Measurements from ENCODE around the gene CYP4F8.
"Not testable (repeated sequence)": the region's sequence is repeated elsewhere in the genome, so short reads cannot be mapped to it uniquely, and the experiment has no call there.

Gene CYP4F8, protein sequence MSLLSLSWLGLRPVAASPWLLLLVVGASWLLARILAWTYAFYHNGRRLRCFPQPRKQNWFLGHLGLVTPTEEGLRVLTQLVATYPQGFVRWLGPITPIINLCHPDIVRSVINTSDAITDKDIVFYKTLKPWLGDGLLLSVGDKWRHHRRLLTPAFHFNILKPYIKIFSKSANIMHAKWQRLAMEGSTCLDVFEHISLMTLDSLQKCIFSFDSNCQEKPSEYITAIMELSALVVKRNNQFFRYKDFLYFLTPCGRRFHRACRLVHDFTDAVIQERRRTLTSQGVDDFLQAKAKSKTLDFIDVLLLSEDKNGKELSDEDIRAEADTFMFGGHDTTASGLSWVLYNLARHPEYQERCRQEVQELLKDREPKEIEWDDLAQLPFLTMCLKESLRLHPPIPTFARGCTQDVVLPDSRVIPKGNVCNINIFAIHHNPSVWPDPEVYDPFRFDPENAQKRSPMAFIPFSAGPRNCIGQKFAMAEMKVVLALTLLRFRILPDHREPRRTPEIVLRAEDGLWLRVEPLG

DNA sequence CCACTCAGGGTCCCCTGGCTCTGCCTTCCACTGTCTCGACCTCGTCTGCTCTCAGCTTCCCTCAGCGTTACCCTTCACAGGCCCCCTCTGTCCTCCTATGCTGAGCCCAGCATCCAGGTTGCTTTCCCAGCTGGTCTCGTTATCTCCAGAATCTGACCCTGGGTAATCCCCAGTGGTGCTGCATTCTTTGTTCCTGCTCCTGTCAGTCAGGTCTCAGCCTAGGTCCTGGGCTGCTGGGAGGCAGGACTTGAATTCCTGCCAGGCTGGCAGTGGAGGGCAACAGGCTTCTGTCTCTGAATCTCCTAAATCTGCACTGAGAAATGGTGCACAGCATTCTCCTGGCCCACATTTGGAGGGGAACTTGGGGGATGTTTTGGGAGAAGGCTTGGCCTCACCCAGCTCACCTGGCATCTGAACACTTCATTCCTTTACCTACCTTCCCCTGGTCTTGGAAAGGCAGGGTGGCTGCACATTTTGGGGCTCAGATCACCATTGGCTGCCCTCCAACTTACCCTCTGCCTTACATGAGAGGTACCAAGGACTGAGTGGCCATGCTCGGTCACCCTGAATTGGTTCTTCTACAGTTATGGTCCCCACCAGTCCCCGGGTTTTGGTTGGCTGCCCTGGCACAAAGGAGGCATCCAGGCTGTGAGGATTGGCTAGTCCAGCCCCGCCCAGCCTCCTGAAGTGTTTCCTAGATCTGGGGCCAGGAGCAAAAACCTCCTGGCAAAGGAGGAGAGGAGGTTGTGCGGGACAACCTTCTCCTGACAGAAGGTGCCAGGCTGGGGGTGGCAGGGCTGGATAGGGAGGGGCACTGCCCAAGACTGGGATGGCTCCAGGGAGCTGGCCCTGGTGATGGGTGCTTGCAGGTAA, at the start of gene CYP4F8:
CYP4F8 (plus strand) TSS at position 712 of the 873 bp plus-strand sequence. CDS start 399 bp downstream, outside the sequence.
- no peak for DNase-seq

DNA sequence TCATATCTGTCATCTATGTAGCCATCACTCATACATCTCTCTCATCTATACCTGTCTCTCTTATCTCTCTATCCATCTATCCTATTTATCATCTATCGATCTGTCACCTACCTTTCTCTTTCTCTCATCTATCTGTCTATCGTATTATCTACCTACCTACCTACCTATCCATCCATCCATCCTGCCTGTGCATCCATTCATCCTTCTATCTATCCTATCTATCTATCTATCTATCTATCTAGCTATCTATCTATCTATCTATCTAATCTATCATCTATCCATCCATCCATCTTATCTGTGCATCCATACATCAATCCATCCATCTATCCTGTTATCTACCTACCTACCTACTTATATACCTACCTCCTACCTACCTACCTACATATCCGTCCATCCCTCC, 44.6 kb upstream of the CYP4F8 start:
- no peak for DNase-seq

DNA sequence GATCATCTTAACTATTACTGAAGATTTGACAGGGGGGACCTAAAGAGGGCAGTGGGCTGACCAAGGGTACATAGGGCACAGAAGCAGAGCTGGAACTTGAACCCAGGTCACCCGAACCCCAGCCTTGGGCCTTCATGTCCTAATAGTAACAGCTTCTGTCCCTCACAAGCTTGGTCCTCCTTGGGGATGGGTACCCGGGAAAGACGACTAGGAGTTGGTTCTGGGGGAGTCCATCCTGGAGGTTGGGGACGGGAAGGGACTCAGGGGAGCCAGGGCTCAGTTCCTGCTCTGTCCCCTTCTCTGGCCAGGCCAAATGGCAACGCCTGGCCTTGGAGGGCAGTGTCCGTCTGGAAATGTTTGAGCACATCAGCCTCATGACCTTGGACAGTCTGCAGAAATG, 39.6 kb upstream of the CYP4F8 start:
- DNase-seq = no peak

DNA sequence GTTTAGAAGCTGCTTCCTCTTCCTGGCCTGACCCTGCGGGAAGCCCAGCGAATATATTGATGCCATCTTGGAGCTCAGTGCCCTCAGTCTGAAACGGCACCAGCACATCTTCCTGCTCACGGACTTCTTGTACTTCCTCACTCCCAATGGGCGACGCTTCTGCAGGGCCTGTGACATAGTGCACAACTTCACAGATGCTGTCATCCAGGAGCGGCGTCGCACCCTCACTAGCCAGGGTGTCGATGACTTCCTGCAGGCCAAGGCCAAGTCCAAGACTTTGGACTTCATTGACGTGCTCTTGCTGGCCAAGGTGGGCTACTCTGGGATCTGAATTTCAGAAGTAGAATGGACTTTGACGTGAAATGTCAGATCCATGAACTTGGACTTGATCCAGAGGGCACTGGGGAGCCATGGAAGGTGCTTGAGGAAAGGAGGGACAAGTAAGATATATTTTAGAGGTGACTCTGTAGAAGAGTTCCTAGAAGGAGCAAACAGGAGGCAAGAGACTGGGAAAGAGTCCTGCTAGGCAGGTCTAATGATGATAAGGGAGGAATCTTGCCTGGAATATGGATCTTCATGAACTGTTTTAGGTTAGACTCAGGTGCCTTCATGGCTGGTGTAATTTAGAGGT, 38.4 kb upstream of the CYP4F8 start:
- no peak for DNase-seq

DNA sequence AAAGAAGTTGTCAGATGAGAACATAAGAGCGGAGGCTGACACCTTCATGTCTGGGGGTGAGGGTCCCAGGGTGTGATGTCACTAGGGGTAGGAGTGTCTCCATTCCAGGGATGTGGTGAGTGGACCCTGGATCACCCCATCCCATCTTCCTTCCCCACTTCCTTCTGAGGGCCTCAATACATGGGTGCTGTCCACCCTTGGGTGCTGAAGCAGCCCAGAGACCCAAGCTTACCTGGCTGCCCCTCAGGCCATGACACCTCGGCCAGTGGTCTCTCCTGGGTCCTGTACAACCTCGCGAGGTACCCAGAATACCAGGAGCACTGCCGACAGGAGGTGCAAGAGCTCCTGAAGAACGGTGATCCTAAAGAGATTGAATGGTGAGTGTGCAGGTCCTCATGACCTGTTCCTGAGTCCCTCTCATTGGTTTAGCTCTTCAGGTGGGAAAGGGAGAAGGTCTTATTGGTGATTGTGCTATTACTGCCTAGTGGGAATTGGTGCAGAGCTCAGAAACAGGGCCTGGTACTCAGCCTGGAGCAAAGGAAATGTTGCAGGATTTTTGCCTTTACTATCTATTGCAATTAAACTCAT, 37.7 kb upstream of the CYP4F8 start:
- DNase-seq = no peak

DNA sequence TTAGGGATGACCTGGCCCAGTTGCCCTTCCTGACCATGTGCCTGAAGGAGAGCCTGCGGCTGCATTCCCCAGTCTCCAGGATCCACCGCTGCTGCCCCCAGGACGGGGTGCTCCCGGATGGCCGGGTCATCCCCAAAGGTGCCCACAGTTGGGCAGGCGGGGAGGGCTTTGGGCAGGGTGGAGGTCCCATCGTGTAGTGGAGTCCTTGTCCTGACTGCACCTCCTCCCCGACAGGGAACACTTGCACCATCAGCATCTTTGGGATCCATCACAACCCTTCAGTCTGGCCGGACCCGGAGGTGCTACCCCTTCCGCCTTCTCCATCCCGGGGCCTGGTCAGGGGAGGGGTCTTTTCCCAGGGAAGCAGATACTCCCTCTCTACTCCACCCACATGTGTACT, 31.7 kb upstream of the CYP4F8 start:
- DNase-seq = no peak

DNA sequence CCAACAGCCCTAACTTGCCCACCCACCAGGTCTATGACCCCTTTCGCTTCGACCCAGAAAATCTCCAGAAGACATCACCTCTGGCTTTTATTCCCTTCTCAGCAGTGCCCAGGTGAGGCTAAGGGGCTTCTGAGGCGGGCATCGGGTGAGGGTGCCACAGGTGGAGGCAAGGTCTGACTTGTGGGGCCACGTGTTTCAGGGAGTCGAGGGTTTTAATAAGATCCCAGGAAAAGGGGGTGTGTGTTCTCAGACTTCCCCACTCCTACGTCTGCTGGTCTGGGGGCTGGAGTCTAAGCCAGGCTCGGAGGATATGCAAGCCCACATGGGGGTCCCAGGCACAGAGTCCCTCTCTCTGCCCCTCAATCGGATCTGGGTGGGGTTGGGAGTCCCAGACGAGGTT, 30.9 kb upstream of the CYP4F8 start:
- DNase-seq = no peak

DNA sequence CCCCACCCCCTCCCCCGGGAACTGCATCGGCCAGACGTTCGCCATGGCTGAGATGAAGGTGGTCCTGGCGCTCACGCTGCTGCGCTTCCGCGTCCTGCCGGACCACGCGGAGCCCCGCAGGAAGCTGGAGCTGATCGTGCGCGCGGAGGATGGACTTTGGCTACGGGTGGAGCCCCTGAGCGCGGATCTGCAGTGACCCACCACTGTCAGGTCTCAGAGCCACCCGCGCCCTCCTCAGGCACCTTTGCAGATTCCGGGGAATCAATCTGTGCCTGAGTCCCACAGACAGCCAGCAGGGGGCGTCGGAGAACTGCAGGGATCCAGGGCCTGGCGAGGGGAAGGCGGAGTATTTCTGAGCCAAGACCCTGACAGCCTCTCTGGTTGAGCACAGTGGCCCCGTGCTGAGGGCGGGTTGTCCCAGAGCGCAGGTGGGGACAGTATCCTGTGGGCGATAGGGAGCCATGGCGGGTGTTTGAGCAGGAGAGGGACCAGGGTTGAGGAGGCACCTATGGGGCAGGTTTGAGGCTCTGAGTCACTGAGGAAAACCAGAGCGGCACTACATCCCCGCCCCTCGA, 30.4 kb upstream of the CYP4F8 start:
- DNase-seq = peak; percentile 86

DNA sequence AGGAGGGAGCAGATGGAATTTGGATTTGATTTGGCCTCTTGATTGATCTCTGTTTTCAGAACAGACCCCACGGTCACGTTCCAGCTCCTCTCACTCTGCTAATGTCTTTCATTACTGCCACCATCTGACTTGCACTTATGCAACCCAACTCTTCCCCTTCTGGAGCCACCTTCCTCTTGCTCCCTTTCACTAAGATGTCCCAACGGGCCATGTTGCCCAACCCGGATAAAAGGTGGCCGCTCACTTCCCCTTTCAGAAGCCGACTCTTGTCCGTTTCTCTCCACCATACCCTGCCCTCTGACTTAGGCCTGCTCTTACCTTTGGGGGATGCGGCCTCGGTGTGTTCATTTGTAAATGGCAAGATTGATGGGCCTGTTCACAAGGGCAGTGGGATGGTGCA, 27.4 kb upstream of the CYP4F8 start:
- DNase-seq = no peak

DNA sequence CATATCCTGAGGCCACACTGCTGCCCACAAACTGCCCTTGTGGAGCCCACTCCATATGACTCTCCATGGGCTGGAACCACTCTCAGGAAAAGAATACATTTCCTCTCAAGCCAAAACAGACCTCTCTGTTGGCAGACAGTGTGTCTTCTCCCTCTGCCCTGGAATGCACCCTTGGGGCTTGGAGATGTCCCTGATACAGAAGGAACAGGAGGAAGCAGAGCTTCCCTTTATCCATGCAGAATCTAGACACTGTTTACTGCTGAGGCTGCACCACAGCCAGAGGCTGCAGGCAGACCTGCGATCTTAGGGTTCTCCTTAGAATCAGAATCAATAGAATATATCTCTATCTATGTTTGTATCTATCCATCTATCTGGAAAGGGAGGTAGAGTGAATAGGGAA, 26.8 kb upstream of the CYP4F8 start:
- DNase-seq = no peak

DNA sequence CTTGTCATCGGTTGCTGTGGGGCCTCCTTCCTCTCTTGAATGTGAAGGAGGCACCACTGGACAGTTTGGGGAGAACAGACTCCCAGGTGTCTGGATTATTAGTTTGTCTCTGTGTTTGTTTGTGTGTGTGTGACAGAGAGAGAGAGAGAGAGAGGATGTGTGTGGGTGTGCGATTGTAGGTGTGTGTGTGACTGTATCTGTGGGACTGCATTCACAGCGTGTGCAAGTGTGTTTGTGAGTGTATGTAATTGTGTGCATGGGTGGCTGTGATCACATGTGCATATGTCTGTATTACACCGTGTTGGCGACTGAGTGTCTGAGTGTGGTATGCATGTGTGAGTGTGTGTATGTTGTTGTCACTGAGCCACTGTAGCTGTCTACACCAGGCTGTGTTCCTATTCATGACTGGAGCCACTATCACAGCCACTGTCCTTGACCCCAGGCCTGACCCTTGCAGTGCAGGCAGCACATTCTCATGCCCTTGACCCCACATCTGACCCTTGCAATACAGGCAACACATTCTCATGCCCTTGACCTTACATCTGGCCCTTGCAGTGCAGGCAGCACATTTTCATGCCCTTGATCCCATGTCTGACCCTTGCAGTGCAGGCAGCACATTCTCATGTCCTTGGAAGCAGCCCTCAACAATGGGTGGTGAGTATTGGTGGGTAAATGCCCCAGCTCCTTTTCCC, 25.1 kb upstream of the CYP4F8 start:
- DNase-seq = no peak

DNA sequence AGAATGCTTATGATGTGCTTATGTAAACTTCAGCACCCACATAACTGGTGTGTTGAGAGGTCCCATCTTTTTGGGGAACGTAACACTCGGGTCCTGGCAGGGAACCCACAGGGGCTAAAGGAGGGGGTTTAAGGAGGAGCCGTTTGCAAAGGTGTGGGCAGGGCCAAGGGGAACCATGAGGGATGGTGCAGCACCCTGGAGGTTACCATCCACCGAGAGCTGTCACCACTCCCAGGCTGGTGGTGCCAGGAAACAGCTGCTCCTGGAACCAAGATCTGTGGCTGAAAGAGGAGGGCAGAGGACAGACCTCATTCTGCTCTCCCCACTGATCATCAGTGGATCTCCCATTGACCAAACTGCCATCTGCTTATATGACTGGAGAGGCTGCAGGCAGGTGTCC, 23.2 kb upstream of the CYP4F8 start:
- DNase-seq = no peak

DNA sequence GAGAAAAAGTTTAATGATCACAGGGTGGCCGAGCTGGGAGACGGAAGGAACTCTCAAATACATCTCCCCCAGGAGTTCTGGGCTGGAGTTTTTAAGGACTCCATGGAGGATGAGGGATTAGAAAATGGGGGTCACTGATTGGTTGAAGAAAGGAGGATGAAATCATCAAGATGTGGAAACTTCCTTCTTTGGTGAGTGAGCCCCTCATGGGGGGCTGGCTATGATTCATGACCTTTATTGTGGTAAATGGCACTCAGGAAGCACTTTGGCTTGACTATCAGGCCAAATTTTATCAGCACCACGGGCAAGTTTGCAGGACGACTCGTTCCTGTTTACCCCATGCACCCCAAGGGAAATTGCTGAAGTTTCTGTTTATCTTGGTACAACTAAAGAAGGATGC, 22.5 kb upstream of the CYP4F8 start:
- not testable (repeated sequence) for DNase-seq

DNA sequence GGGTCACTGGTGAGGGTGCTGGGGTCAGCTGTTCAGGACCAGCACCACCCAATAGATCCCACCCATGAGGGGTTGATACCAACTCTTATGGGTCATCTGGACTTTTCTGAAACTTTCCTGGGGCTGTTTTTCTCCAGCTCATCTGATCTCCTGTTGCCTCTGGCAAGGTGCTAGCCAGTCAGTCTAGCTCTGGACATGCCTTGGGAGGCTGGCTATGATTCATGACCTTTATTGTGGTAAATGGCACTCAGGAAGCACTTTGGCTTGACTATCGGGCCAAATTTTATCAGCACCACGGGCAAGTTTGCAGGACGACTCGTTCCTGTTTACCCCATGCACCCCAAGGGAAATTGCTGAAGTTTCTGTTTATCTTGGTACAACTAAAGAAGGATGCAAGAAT, 21.3 kb upstream of the CYP4F8 start:
- not testable (repeated sequence) for DNase-seq

DNA sequence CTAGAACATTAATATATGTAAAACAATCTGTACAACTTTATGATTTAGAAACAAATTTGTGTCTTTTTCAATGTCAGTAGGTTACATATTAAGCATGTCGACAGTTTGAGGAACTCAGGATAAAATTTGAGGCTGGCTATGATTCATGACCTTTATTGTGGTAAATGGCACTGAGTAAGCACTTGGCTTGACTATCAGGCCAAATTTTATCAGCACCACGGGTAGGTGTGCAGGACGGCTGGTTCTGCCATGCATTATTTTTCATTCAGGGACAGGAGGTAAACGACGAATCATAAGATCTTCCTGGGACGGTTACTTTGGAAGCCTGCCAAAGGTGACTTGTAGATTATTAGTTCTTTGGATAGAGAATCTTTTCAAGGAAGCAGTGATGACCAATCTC, 19.9 kb upstream of the CYP4F8 start:
- no peak for DNase-seq

DNA sequence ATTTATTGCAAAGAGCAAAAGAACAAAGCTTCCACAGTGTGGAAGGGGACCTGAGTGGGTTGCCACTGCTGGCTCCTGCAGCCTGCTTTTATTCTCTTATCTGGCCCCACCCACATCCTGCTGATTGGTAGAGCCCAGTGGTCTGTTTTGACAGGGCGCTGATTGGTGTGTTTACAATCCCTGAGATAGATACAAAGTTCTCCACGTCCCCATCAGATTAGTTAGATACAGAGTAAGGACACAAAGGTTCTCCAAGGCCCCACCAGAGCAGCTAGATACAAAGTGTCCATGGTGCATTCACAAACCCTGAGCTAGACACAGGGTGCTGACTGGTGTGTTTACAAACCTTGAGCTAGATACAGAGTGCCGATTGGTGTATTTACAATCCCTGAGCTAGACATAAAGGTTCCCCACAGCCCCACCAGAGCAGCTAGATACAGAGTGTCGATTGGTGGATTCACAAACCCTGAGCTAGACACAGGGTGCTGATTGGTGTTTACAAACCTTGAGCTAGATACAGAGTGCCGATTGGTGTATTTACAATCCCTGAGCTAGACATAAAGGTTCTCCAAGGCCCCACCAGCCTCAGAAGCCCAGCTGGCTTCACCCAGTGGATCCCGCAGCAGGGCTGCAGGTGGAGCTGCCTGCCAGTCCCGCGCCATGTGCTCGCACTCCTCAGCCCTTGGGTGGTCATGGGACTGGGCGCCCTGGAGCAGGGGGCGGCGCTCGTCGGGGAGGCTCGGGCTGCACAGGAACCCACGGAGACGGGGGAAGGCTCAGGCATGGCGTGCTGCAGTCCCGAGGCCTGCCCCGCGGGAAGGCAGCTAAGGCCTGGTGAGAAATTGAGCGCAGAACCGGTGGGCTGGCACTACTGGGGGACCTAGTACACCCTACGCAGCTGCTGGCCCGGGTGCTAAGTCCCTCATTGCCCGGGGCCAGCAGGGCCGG, 6.8 kb upstream of the CYP4F8 start:
- not testable (repeated sequence) for DNase-seq

DNA sequence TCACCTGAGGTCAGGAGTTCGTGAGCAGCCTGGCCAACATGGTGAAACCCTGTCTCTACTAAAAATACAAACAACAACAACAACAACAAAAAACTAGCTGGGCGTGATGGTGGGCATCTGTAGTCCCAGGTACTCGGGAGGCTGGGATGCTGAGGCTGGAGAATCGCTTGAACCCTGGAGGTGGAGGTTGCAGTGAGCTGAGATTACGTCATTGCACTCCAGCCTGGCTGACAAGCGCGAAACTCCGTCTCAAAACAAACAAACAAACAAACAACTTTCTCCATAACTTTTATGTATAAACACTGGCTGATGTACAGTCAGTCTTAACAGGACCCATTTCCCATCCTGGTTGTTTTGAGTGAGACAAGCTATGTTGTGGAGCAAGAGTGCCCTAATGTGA, 5.8 kb upstream of the CYP4F8 start:
- DNase-seq = no peak

DNA sequence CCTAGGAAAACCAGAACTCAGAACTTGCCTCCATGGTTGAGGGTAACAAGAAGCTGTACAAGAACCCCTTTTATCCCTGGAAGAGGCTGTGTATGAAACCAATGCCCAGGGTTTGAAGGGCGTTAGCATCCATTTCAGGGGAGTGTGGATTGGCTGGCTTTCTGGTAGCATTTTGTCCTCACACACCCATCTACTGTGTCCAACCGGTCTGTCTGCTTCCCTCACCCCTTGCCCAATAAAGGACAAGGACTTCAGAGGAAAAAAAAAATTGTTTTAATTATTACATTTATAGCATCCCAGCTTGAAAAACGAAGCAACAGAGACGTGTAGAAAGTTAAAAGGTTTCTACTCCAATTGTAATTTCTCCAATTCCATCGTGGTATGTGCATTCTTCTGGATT, 2.7 kb upstream of the CYP4F8 start:
- DNase-seq = no peak

DNA sequence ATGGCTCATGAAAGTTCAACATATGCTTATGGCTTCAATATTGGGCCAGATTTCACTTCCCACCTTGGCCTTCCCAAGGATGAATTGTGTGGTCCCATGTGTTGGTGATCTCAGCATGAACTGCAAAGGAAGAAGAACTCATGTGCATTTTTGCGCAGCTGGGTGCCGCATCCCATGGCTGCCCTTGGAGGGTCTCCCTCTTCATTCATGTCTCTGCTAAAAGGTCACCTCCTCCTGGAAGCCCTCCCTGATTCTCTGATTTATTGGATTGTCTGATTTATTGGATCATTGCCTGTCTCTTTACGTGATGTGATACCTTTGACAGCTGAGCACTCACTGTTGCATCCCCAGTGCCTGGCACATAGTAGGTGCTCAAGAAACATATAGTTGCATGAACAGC, 1.7 kb upstream of the CYP4F8 start:
- no peak for DNase-seq

DNA sequence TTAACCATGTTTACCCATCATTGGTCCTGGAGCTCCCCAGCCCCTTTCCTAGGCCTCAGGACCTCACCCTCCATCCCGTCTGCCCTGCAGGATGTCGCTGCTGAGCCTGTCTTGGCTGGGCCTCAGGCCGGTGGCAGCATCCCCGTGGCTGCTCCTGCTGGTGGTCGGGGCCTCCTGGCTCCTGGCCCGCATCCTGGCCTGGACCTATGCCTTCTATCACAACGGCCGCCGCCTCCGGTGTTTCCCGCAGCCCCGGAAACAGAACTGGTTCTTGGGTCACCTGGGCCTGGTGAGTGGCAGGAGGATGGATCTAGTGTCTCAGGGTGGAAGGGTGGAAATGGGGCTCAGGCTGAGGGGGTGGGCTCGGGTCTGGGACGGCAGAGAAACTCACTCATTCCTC, 508 bp downstream of the CYP4F8 start:
- DNase-seq = no peak

DNA sequence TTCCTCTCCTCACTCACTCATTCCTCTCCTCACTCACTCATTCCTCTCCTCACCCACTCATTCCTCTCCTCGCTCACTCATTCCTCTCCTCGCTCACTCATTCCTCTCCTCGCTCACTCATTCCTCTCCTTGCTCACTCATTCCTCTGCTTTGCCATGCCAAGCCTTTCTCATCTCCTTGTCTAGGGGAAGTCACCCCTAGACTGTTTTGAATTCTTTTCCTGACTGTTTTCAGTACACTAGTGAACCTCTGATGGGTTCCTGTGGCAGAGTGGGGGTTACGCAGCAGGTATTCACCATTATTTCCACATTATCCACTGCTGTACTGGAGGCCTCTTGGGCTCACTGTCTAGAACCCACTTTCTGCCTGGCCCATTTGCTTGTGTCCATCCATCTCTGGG, 1.2 kb downstream of the CYP4F8 start:
- no peak for DNase-seq

Data from retina (tissue), 1 donor.